HG03108 (cell line): Measurements from ENCODE around the gene PLK5.

Source experiments
- ATAC-seq: cut with Tn5 transposase; IDR thresholded peaks from one replicate; pipeline ENCODE4 v1.9.1; 2021; ENCODE audit warnings: moderate library complexity; ENCODE audit not compliant: unreplicated experiment

PLK5 gene

GRCh38 chr19:1576242-1577089 lies 52.6 kb downstream of the PLK5 start:
- ATAC-seq, result no peak

DNA sequence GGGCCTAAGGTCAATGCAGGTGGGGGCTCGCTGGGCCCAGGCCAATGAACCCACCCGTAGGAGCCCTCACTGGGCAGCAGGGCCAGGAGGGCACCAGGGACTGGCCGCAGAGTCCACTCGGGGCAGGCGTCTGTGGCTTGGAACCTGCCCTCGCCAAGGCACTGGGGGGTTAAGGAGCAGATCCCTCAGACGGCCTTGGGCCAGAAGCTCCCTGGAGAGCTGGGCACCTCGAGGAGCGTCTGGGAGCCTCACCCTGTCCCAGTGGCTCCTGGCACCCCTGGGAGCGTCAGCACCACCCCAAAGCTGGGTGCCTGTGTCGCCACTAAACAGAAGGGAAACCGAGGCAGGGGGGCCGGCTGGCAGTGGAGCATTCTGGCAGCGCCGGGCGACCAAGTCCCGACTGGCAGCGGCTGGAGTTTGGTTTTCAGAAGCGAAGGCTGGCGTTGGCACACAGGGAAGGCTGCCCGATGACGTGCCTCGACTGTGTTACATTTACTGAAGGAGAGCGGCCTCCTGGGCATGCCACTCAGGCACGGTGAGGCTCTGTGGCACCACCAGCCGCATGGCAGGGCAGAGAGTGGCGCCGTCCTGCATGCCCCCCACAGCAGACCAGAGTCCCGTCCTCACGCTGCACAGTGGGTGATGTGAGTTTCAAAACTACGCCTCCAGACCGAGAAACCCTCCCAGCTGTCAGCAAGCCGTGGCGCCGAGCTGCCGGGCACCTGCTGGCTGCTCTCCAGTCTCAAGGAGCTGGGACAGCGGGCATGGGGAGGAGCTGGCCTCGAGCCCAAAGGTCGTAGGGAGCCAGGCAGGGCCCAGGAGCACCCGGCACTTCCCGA lies 53.4 kb downstream of the PLK5 start:
- ATAC-seq, result no peak

DNA sequence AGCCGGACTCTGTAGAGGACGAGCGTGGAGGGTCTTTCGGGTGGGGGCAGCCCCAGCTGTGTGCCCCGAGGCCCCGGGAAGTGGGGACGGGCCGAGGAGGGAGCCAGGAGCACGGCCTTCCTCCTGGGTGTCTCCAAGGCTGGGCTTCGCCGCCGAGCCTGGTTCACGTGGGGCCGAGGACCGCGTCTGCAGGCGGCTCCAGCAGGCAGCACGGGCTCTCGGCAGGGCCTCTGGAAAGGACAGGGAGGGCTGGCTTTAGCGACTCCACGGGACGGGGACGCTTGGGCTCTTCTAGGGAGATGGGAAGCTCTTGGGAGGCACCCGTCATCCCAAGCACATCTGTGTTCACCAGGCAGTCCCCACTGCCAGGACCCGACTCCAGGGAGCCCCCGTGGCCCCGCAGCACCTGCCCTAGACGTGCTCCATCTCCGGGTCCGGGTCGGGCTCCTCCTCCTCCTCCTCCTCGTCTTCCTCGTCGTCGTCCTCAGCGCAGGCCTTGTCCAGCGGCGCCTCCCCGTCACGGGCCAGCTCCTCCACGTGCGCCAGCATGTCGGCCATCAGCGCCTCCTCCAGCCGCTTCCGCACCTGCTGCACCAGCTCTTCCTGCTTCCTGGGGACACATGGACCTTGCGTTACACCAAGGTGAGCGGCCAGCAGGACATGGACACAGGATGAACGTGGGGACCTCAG lies 54.2 kb downstream of the PLK5 start:
- no peak for ATAC-seq

DNA sequence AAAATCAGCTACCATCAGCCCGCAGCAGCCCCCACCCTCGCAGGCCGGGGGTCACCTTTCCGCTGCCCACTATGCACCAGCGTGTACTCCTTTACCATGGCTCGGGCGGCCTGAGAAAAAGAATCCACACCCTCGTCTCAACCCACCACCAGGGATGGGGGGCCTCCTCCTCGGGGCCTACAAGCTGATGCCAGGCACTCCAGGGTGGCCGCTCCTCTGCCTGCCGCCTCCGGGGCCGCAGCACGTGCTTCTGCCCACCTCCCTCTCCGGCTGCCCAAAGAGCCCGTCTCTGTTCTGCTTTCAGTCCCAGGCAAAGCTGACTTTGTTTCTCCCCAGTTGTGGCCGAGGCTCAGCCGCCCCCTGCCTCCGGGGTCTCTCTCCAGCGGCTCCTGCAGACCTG lies 55.3 kb downstream of the PLK5 start:
- ATAC-seq, result no peak

DNA sequence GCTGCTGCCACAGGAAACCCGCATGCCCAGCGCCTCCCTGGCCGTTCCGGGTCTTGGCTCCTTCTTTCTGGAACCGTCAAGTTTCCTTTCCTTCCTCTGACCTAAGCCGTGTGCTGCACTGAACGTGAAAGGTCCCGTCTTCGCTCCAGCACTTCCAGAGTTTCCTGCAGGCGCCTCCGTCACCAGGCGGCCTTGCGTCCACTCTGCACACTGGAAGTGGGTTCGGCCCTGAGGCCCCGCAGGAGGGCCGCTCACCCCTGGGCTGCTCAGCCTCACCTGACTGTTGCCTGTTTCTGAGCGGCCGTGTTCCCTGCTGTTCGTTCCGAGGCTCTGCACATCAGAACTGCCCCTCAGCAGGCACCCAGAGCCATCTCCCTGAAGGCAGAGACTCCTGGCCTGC lies 56.5 kb downstream of the PLK5 start:
- no peak for ATAC-seq

DNA sequence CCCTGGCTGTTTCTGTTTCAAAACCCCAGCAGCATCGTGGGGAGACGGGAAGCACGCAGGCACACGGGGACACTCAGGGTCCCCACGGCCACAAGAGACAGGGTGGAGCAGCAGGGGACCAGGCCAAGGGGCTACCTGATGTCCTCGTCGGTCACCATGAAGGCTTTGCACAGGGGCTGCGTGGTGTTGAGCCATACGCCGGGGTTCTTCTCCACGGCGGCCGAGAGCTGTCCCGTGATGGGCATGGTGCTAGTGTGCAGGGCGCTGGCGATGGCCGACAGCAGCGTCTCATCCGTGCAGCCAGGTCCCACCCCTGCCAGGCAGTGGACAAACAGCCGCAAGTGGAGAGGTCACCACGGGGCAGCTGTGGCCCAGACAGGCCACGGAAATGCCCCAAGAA lies 57.1 kb downstream of the PLK5 start:
- no peak for ATAC-seq

DNA sequence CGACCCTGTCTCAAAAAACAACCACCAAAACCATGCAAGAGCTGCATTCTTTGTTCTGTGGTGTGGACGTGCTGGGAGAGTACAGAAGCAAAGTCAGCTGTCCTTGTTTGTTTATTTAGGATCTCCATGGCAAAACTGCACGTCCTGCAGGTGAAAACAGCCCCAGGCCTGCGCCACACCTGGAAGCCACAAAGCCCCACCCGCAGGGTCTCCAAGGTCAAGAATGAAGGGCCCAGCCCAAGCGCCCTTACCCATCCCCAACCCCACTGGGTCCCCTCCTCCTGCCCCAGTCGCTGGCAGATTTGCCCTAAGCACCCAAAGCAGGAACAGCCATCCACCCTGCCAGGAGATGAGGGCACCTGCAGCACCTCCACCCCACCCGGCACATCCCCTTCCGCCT lies 58.3 kb downstream of the PLK5 start:
- no peak for ATAC-seq

- ATAC-seq, result no peak
These were observed 60.8 kb downstream of the PLK5 start for GRCh38 chr19:1584500-1585242.

- no peak for ATAC-seq
These were observed 61.3 kb downstream of the PLK5 start for GRCh38 chr19:1585243-1585580.
